Measurements from ENCODE around the gene CDHR2.

CDHR2 gene

GRCh38 chr5:176517053-176517661 lies 32.0 kb upstream of the CDHR2 start:
- Histone ChIP-seq H3K9me3 (ENCODE audit: control insufficient read depth in 5 of 5, low read length in 5 of 5) (no peaks in the 10 kb centered on the region), H3K27me3 (ENCODE audit: control insufficient read depth in 5 of 5, insufficient read depth in 4 of 5, low read length in 5 of 5) (peaks cover 0 to 5% (median 0%) of the 10 kb centered on the region in 5 donors), H3K4me3 (ENCODE audit: low read depth in 1 of 5, low read length in 5 of 5) (no peak overlapping the region), H3K36me3 (ENCODE audit: control insufficient read depth in 5 of 5, insufficient read depth in 5 of 5, low read length in 5 of 5) (no peaks in the 10 kb centered on the region), H3K27ac (ENCODE audit: low read depth, low read length) (no peak overlapping the region), H3K4me1 (ENCODE audit: control insufficient read depth in 5 of 5, insufficient read depth in 5 of 5, low read length in 5 of 5) (no peaks in the 10 kb centered on the region), H3K9ac (ENCODE audit: low read length in 5 of 5) (no peak overlapping the region)

GRCh38 chr5:176519810-176520720 lies 29.1 kb upstream of the CDHR2 start:
- Histone ChIP-seq H3K9me3 (ENCODE audit: control insufficient read depth in 5 of 5, low read length in 5 of 5) (no peaks in the 10 kb centered on the region), H3K4me1 (ENCODE audit: control insufficient read depth in 5 of 5, insufficient read depth in 5 of 5, low read length in 5 of 5) (no peaks in the 10 kb centered on the region), H3K27ac (ENCODE audit: low read depth, low read length) (no peak overlapping the region), H3K4me3 (ENCODE audit: low read depth in 1 of 5, low read length in 5 of 5) (no peak overlapping the region), H3K27me3 (ENCODE audit: control insufficient read depth in 5 of 5, insufficient read depth in 4 of 5, low read length in 5 of 5) (peaks cover 0 to 5% (median 0%) of the 10 kb centered on the region in 5 donors), H3K36me3 (ENCODE audit: control insufficient read depth in 5 of 5, insufficient read depth in 5 of 5, low read length in 5 of 5) (no peaks in the 10 kb centered on the region), H3K9ac (ENCODE audit: low read length in 5 of 5) (no peak overlapping the region)

- Histone ChIP-seq H3K4me3 (ENCODE audit: low read depth in 1 of 5, low read length in 5 of 5) (no peak overlapping the region), H3K27ac (ENCODE audit: low read depth, low read length) (no peak overlapping the region), H3K9ac (ENCODE audit: low read length in 5 of 5) (no peak overlapping the region), H3K9me3 (ENCODE audit: control insufficient read depth in 5 of 5, low read length in 5 of 5) (no peaks in the 10 kb centered on the region), H3K4me1 (ENCODE audit: control insufficient read depth in 5 of 5, insufficient read depth in 5 of 5, low read length in 5 of 5) (no peaks in the 10 kb centered on the region), H3K36me3 (ENCODE audit: control insufficient read depth in 5 of 5, insufficient read depth in 5 of 5, low read length in 5 of 5) (peaks cover 0 to 4% (median 0%) of the 10 kb centered on the region in 5 donors), H3K27me3 (ENCODE audit: control insufficient read depth in 5 of 5, insufficient read depth in 4 of 5, low read length in 5 of 5) (peaks cover 0 to 5% (median 0%) of the 10 kb centered on the region in 5 donors)
Measured at GRCh38 chr5:176521286-176521685, 27.9 kb upstream of the CDHR2 start.

GRCh38 chr5:176521699-176522263 lies 27.4 kb upstream of the CDHR2 start:
- Histone ChIP-seq H3K4me3 (ENCODE audit: low read depth in 1 of 5, low read length in 5 of 5) (no peak overlapping the region), H3K9ac (ENCODE audit: low read length in 5 of 5) (no peak overlapping the region), H3K27me3 (ENCODE audit: control insufficient read depth in 5 of 5, insufficient read depth in 4 of 5, low read length in 5 of 5) (peaks cover 0 to 5% (median 0%) of the 10 kb centered on the region in 5 donors), H3K36me3 (ENCODE audit: control insufficient read depth in 5 of 5, insufficient read depth in 5 of 5, low read length in 5 of 5) (peaks cover 0 to 7% (median 0%) of the 10 kb centered on the region in 5 donors), H3K27ac (ENCODE audit: low read depth, low read length) (no peak overlapping the region), H3K9me3 (ENCODE audit: control insufficient read depth in 5 of 5, low read length in 5 of 5) (no peaks in the 10 kb centered on the region), H3K4me1 (ENCODE audit: control insufficient read depth in 5 of 5, insufficient read depth in 5 of 5, low read length in 5 of 5) (no peaks in the 10 kb centered on the region)

- Histone ChIP-seq H3K36me3 (ENCODE audit: control insufficient read depth in 5 of 5, insufficient read depth in 5 of 5, low read length in 5 of 5) (peaks cover 0 to 24% (median 17%) of the 10 kb centered on the region in 5 donors), H3K27me3 (ENCODE audit: control insufficient read depth in 5 of 5, insufficient read depth in 4 of 5, low read length in 5 of 5) (peaks cover 0 to 5% (median 0%) of the 10 kb centered on the region in 5 donors), H3K4me1 (ENCODE audit: control insufficient read depth in 5 of 5, insufficient read depth in 5 of 5, low read length in 5 of 5) (peaks cover 2 to 11% (median 8%) of the 10 kb centered on the region in 5 donors), H3K9me3 (ENCODE audit: control insufficient read depth in 5 of 5, low read length in 5 of 5) (no peaks in the 10 kb centered on the region), H3K4me3 (ENCODE audit: low read depth in 1 of 5, low read length in 5 of 5) (no peak overlapping the region), H3K27ac (ENCODE audit: low read depth, low read length) (no peak overlapping the region), H3K9ac (ENCODE audit: low read length in 5 of 5) (no peak overlapping the region)
Measured at GRCh38 chr5:176524138-176524537, 25.0 kb upstream of the CDHR2 start.

GRCh38 chr5:176524987-176525386 lies 24.2 kb upstream of the CDHR2 start:
- Histone ChIP-seq H3K4me1 (ENCODE audit: control insufficient read depth in 5 of 5, insufficient read depth in 5 of 5, low read length in 5 of 5) (peaks cover 2 to 15% (median 10%) of the 10 kb centered on the region in 5 donors), H3K9ac (ENCODE audit: low read length in 5 of 5) (no peak overlapping the region), H3K9me3 (ENCODE audit: control insufficient read depth in 5 of 5, low read length in 5 of 5) (no peaks in the 10 kb centered on the region), H3K4me3 (ENCODE audit: low read depth in 1 of 5, low read length in 5 of 5) (no peak overlapping the region), H3K27me3 (ENCODE audit: control insufficient read depth in 5 of 5, insufficient read depth in 4 of 5, low read length in 5 of 5) (peaks cover 0 to 5% (median 0%) of the 10 kb centered on the region in 5 donors), H3K36me3 (ENCODE audit: control insufficient read depth in 5 of 5, insufficient read depth in 5 of 5, low read length in 5 of 5) (peaks cover 0 to 32% (median 25%) of the 10 kb centered on the region in 5 donors), H3K27ac (ENCODE audit: low read depth, low read length) (no peak overlapping the region)

GRCh38 chr5:176525677-176526076 lies 23.5 kb upstream of the CDHR2 start:
- no peak overlapping the region for H3K27ac ChIP-seq (ENCODE audit: low read depth, low read length)
- H3K9ac ChIP-seq (ENCODE audit: low read length in 5 of 5) = no peak overlapping the region
- no peaks in the 10 kb centered on the region for H3K9me3 ChIP-seq (ENCODE audit: control insufficient read depth in 5 of 5, low read length in 5 of 5)
- peaks cover 2 to 18% (median 13%) of the 10 kb centered on the region in 5 donors for H3K4me1 ChIP-seq (ENCODE audit: control insufficient read depth in 5 of 5, insufficient read depth in 5 of 5, low read length in 5 of 5)
- H3K36me3 ChIP-seq (ENCODE audit: control insufficient read depth in 5 of 5, insufficient read depth in 5 of 5, low read length in 5 of 5) = peaks cover 0 to 36% (median 29%) of the 10 kb centered on the region in 5 donors
- no peak overlapping the region for H3K4me3 ChIP-seq (ENCODE audit: low read depth in 1 of 5, low read length in 5 of 5)
- no peaks in the 10 kb centered on the region for H3K27me3 ChIP-seq (ENCODE audit: control insufficient read depth in 5 of 5, insufficient read depth in 4 of 5, low read length in 5 of 5)

GRCh38 chr5:176526462-176526861 lies 22.7 kb upstream of the CDHR2 start:
- Histone ChIP-seq H3K4me3 (ENCODE audit: low read depth in 1 of 5, low read length in 5 of 5) (no peak overlapping the region), H3K27ac (ENCODE audit: low read depth, low read length) (no peak overlapping the region), H3K36me3 (ENCODE audit: control insufficient read depth in 5 of 5, insufficient read depth in 5 of 5, low read length in 5 of 5) (peaks cover 0 to 43% (median 36%) of the 10 kb centered on the region in 5 donors), H3K9ac (ENCODE audit: low read length in 5 of 5) (no peak overlapping the region), H3K4me1 (ENCODE audit: control insufficient read depth in 5 of 5, insufficient read depth in 5 of 5, low read length in 5 of 5) (peaks cover 2 to 23% (median 13%) of the 10 kb centered on the region in 5 donors), H3K27me3 (ENCODE audit: control insufficient read depth in 5 of 5, insufficient read depth in 4 of 5, low read length in 5 of 5) (no peaks in the 10 kb centered on the region), H3K9me3 (ENCODE audit: control insufficient read depth in 5 of 5, low read length in 5 of 5) (no peaks in the 10 kb centered on the region)

- no peak overlapping the region for H3K27ac ChIP-seq (ENCODE audit: low read depth, low read length)
- peaks cover 0 to 49% (median 41%) of the 10 kb centered on the region in 5 donors for H3K36me3 ChIP-seq (ENCODE audit: control insufficient read depth in 5 of 5, insufficient read depth in 5 of 5, low read length in 5 of 5)
- peaks cover 2 to 26% (median 13%) of the 10 kb centered on the region in 5 donors for H3K4me1 ChIP-seq (ENCODE audit: control insufficient read depth in 5 of 5, insufficient read depth in 5 of 5, low read length in 5 of 5)
Measured at GRCh38 chr5:176527246-176528222, 21.6 kb upstream of the CDHR2 start.

More at GRCh38 chr5:176527246-176528222, 21.6 kb upstream of the CDHR2 start:
- Histone ChIP-seq H3K9me3 (ENCODE audit: control insufficient read depth in 5 of 5, low read length in 5 of 5) (no peaks in the 10 kb centered on the region), H3K4me3 (ENCODE audit: low read depth in 1 of 5, low read length in 5 of 5) (no peak overlapping the region), H3K27me3 (ENCODE audit: control insufficient read depth in 5 of 5, insufficient read depth in 4 of 5, low read length in 5 of 5) (no peaks in the 10 kb centered on the region), H3K9ac (ENCODE audit: low read length in 5 of 5) (no peak overlapping the region)
